Measurements from ENCODE around the gene ENKD1. TPM values are rescaled to one million over a fixed set of nuclear protein-coding genes. Genes with fewer than 3 reads are reported as not detected.

The ENKD1 gene, protein sequence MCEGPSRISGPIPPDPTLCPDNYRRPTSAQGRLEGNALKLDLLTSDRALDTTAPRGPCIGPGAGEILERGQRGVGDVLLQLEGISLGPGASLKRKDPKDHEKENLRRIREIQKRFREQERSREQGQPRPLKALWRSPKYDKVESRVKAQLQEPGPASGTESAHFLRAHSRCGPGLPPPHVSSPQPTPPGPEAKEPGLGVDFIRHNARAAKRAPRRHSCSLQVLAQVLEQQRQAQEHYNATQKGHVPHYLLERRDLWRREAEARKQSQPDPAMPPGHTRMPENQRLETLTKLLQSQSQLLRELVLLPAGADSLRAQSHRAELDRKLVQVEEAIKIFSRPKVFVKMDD
- 10 to 100 TPM; 18.2 to 50.3 (median 28.5) TPM for total RNA-seq

DNA sequence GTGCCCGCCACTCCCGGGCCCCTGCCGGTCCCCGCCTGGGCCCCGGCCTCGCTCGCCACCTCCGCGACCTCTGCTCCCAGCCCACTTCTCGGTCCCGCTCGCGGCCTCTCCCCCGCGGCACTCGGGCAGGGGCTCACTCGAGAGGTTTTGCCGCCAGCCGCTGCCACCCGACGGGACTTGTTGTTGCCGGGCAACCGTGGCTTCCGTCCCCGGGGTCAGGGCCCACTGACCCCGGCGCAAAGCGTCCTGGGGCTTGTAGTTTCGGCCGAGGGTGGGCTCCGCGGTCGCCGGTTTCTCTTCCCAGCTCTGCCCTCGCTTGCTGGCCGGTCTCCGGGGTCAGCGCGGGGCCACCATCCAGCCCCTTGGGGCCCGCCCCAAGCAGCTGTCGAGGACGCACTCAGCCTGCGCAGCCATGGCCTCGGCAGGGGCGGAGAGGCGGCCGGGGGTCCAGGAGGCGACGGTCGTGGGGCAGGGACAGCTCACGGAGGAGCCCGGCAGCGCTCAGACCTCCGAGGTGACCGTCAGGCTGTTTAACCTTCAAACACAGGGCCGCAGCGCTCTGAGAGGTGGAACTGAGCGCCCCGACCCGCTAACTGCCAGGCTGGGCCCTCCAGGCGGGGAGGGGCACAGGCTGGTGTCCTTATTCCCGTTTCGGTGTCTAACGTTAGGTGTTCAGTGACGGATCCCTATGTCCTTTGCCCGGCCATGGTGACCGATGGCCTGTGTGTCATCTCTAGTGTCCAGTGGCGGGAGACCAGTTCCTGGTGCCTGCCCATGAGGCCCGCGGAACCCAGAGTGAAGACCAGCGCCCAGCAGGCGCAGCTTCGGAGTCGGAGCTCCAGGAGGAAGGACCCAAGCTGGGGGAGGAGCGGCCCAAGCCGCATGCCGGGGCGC is at the start of gene ENKD1, which contains the start of gene C16orf86:
ENKD1 (minus strand) TSS at position 192 of the 894 bp plus-strand sequence. CDS start 308 bp downstream, outside the sequence.
C16orf86 (plus strand) TSS at position 256 of the 894 bp plus-strand sequence; CDS start at position 413, 157 bp downstream.
- Histone ChIP-seq H3K36me3 (peaks cover 0 to 21% (median 11%) of the 10 kb centered on the region in 4 donors), H3K27ac (peak within 1 kb of the TSS; percentile 85 to 97 (median 95)), H3K4me3 (peak within 1 kb of the TSS; percentile 87 to 98 (median 94)), H3K9me3 (no peaks in the 10 kb centered on the region), H3K4me1 (peaks cover 25 to 33% (median 28%) of the 10 kb centered on the region in 4 donors), H3K27me3 (no peaks in the 10 kb centered on the region)
- ATAC-seq (ENCODE audit: low FRiP score in 2 of 2): peak; percentile 56 to 91
- 0 to 5% methylated on average over 11 to 35 of the region's 78 CpGs for WGBS, 2 donors
- TF ChIP-seq EP300 (IDR thresholded peaks at IDR 0.05) (no peak), POLR2AphosphoS5 (IDR thresholded peaks at IDR 0.05) (peak; percentile 67), POLR2A (IDR thresholded peaks at IDR 0.05) (peak in 1 of 4 donors; percentile 32)
- TF ChIP-seq, protein P1, sequence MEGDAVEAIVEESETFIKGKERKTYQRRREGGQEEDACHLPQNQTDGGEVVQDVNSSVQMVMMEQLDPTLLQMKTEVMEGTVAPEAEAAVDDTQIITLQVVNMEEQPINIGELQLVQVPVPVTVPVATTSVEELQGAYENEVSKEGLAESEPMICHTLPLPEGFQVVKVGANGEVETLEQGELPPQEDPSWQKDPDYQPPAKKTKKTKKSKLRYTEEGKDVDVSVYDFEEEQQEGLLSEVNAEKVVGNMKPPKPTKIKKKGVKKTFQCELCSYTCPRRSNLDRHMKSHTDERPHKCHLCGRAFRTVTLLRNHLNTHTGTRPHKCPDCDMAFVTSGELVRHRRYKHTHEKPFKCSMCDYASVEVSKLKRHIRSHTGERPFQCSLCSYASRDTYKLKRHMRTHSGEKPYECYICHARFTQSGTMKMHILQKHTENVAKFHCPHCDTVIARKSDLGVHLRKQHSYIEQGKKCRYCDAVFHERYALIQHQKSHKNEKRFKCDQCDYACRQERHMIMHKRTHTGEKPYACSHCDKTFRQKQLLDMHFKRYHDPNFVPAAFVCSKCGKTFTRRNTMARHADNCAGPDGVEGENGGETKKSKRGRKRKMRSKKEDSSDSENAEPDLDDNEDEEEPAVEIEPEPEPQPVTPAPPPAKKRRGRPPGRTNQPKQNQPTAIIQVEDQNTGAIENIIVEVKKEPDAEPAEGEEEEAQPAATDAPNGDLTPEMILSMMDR (IDR thresholded peaks at IDR 0.05): peak in 1 of 6 experiments; percentile 14
- peak; percentile 93 to 96 for DNase-seq

DNA sequence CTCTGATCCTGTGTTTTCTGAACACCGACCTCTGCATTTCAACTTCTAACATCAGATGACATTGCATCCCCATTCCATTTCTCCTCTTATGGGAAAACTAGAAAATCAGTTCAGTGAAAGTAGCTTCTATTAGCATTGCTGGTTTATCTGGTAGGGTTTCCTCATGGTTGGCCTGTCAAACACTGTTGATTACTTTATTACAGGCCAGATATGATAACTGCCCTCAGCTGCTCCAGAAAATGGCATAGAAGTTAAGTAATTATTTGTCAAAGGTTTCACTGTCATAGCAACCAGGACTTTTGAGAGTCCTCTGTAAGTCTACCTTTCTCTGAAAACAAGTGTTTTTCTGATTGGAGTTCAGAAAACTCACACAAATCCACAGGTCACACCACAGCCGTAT is 49.5 kb upstream of the ENKD1 start:
- H3K4me3 ChIP-seq: no peak overlapping the region
- H3K27me3 ChIP-seq: no peaks in the 10 kb centered on the region
- no peak overlapping the region for H3K27ac ChIP-seq
- DNase-seq (no peak), ATAC-seq (ENCODE audit: low FRiP score in 2 of 2) (no peak)
- peaks cover 17 to 51% (median 34%) of the 10 kb centered on the region in 4 donors for H3K4me1 ChIP-seq
- no peaks in the 10 kb centered on the region for H3K36me3 ChIP-seq
- no peaks in the 10 kb centered on the region for H3K9me3 ChIP-seq
- TF ChIP-seq, protein P1 (IDR thresholded peaks at IDR 0.05): no peak
- TF ChIP-seq EP300 (IDR thresholded peaks at IDR 0.05) (no peak), POLR2A (IDR thresholded peaks at IDR 0.05) (no peak), POLR2AphosphoS5 (IDR thresholded peaks at IDR 0.05) (no peak)
- WGBS, 2 donors: 78 to 79% methylated on average over 2 of the region's 2 CpGs

DNA sequence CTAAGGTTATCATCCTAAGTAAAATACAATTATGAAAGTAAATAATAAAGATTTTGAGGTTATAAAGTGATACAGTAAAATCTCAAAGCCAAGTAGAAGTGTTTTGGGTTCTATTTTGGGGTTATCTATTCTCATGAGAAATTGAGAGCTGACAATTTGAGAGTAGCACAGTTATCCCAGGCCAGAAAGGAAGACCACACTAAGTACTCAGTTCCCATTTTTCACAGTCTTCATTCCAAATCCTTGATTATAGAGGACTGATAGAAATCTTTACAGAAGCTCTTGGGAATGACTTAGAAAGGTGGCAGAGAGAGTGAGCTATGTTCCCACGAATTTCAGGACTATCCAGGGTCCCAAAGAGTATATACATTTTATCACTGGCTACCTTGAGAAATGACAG is 48.0 kb upstream of the ENKD1 start:
- peaks cover 8 to 41% (median 26%) of the 10 kb centered on the region in 4 donors for H3K4me1 ChIP-seq
- 77 to 79% methylated on average over 1 of the region's 1 CpG for WGBS, 2 donors
- DNase-seq (no peak), ATAC-seq (ENCODE audit: low FRiP score in 2 of 2) (no peak)
- H3K4me3 ChIP-seq: no peak overlapping the region
- H3K9me3 ChIP-seq: no peaks in the 10 kb centered on the region
- peak overlapping the region in 1 of 4 donors; percentile 52 for H3K27ac ChIP-seq
- H3K36me3 ChIP-seq: no peaks in the 10 kb centered on the region
- no peaks in the 10 kb centered on the region for H3K27me3 ChIP-seq
- TF ChIP-seq POLR2AphosphoS5 (IDR thresholded peaks at IDR 0.05): no peak
- no peak for TF ChIP-seq POLR2A (IDR thresholded peaks at IDR 0.05)
- TF ChIP-seq, protein P1 (IDR thresholded peaks at IDR 0.05): no peak
- no peak for TF ChIP-seq EP300 (IDR thresholded peaks at IDR 0.05)

DNA sequence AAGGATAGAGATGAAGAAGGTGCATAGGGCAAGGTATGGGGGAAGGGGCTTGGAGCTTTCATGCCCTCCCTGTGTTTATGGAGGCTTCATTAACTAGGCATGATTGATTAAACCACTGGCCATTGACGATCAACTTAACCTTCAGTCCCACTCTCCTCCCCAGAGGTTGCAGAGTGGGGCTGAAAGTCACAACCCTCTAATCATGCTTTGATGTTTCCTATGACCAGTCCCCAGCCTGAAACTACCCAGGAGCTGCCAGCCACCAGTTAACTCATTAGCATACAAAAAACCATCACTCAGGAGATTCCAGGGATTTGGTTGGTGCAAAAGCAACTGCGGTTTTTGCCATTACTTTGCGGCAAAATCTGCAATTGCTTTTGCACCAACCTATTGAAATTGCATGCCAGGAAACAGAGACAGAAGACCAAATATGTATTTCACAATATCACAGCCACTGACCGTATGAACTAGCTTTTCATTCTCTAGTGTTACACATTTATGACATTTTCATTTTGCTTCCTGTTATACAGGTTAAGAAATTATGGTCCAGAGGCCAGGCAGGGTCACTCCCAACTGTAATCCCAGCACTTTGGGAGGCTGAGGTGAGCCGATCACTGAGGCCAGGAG is 47.2 kb upstream of the ENKD1 start:
- TF ChIP-seq EP300 (IDR thresholded peaks at IDR 0.05): no peak
- TF ChIP-seq, protein P1 (IDR thresholded peaks at IDR 0.05): no peak
- no peaks in the 10 kb centered on the region for H3K9me3 ChIP-seq
- ATAC-seq (ENCODE audit: low FRiP score in 2 of 2) (no peak), DNase-seq (no peak)
- H3K4me3 ChIP-seq: no peak overlapping the region
- 65 to 71% methylated on average over 5 of the region's 5 CpGs for WGBS, 2 donors
- peak overlapping the region in 2 of 4 donors; percentile 29 to 52 for H3K27ac ChIP-seq
- peaks cover 9 to 43% (median 26%) of the 10 kb centered on the region in 4 donors for H3K4me1 ChIP-seq
- no peaks in the 10 kb centered on the region for H3K27me3 ChIP-seq
- no peaks in the 10 kb centered on the region for H3K36me3 ChIP-seq

Data from upper lobe of left lung (tissue), 6 donors.